ENCODE results near the gene SNX12.
"Not testable (repeated sequence)": the region's sequence is repeated elsewhere in the genome, so short reads cannot be mapped to it uniquely, and the experiment has no call there.

Gene SNX12

DNA sequence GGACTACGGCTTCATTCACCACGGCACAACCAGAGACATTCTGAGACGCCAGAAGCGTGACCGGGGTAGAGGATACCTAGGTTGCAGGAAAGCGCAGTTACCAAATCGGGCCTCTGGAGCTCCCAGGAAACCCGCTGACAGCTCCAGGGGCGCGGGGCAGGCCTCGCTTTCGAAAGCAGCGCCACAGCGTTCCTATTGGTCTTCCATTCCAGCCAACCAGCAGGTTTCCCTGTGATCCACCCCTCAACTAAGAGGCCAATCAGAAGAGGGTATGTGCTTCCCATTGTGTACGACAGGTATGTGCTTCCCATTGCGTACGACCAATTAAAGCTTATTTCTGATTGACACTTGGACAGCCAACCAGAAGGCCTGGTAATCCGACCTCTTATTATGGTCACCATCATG, 14.9 kb downstream of the SNX12 start:
- no peaks in the 10 kb centered on the region for H3K36me3 ChIP-seq (ENCODE audit: insufficient read depth, low read length)
- no peak overlapping the region for H2AFZ ChIP-seq (ENCODE audit: low read length, unreplicated experiment)
- H3K27ac ChIP-seq (ENCODE audit: low read depth, low read length): no peak overlapping the region
- H3K79me2 ChIP-seq (ENCODE audit: control insufficient read depth, insufficient read depth, low read length, unreplicated experiment): no peaks in the 10 kb centered on the region
- H3K4me1 ChIP-seq (ENCODE audit: control insufficient read depth, insufficient read depth, low read length, unreplicated experiment): peaks cover 14% of the 10 kb centered on the region
- no peaks in the 10 kb centered on the region for H3K27me3 ChIP-seq (ENCODE audit: insufficient read depth, low read length)
- no peak overlapping the region for H3K4me3 ChIP-seq (ENCODE audit: low read depth, low read length)

DNA sequence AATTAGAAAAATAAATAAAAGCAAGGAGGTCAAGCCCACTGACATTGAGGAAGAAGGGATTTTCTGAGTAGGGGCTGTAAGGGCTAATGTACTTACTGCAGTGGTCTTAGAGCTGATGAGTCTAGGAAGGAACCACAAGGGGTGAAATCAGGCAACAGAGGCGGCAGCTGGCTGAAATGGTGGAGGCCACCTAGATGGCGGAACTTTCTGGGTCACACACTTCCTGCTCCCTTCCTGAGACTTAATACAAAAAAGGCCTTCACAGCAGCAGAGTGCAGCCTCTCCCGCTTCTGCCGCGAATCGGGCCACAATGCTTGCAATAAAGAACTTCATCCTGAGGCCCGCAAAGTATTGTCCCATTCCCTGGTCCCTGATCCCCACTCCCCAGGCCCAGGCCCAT, 15.4 kb downstream of the SNX12 start:
- H3K36me3 ChIP-seq (ENCODE audit: insufficient read depth, low read length): no peaks in the 10 kb centered on the region
- no peak overlapping the region for H3K4me3 ChIP-seq (ENCODE audit: low read depth, low read length)
- peaks cover 14% of the 10 kb centered on the region for H3K4me1 ChIP-seq (ENCODE audit: control insufficient read depth, insufficient read depth, low read length, unreplicated experiment)
- no peak overlapping the region for H3K27ac ChIP-seq (ENCODE audit: low read depth, low read length)
- H3K27me3 ChIP-seq (ENCODE audit: insufficient read depth, low read length): no peaks in the 10 kb centered on the region
- no peak overlapping the region for H2AFZ ChIP-seq (ENCODE audit: low read length, unreplicated experiment)
- no peaks in the 10 kb centered on the region for H3K79me2 ChIP-seq (ENCODE audit: control insufficient read depth, insufficient read depth, low read length, unreplicated experiment)

DNA sequence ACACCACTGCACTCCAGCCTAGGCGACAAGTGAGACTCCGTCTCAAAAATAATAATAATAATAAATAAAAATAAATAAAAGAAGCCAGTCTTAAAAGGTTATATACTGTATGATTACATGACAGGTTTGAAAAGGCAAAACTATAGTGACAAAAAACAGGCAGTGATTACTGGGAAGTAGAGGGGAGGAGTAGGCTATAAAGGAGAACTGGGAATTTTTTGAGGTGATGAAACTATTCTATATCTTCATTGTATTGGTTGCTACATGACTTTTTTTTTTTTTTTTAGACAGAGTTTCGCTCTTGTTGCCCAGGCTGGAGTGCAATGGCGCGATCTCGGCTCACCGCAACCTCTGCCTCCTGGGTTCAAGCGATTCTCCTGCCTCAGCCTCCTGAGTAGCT, 20.2 kb downstream of the SNX12 start:
- H3K27me3 ChIP-seq (ENCODE audit: insufficient read depth, low read length); H3K4me1 ChIP-seq (ENCODE audit: control insufficient read depth, insufficient read depth, low read length, unreplicated experiment); H3K4me3 ChIP-seq (ENCODE audit: low read depth, low read length); H3K36me3 ChIP-seq (ENCODE audit: insufficient read depth, low read length); H2AFZ ChIP-seq (ENCODE audit: low read length, unreplicated experiment); H3K79me2 ChIP-seq (ENCODE audit: control insufficient read depth, insufficient read depth, low read length, unreplicated experiment); H3K27ac ChIP-seq (ENCODE audit: low read depth, low read length): not testable (repeated sequence)

DNA sequence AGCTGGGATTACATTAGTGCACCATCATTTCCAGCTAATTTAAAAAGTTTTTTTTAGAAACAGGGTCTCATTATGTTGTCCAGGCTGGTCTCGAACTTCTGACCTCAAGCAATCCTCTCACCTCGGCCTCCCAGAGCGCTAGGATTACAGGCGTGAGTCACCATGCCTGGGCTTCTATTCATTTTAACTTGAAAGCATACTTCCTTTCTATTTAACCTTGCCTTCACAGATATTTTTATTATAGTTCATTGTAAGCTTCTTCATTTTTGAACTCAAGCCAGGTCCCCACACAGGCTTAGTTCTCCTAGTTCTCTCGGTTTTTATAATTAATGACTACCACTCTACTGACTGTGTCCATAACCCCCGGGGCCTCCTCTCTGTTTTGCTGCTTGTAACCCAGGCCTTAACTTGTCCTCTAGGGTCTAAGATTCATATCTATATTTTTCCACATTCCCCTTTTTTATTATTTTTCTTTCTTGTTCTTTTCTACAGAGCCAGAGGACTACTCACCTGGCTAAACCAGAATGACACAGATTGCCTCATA, 50.7 kb downstream of the SNX12 start:
- Histone ChIP-seq H2AFZ (ENCODE audit: low read length, unreplicated experiment) (no peak overlapping the region), H3K36me3 (ENCODE audit: insufficient read depth, low read length) (no peaks in the 10 kb centered on the region), H3K27ac (ENCODE audit: low read depth, low read length) (no peak overlapping the region), H3K4me1 (ENCODE audit: control insufficient read depth, insufficient read depth, low read length, unreplicated experiment) (no peaks in the 10 kb centered on the region), H3K79me2 (ENCODE audit: control insufficient read depth, insufficient read depth, low read length, unreplicated experiment) (no peaks in the 10 kb centered on the region), H3K4me3 (ENCODE audit: low read depth, low read length) (no peak overlapping the region), H3K27me3 (ENCODE audit: insufficient read depth, low read length) (no peaks in the 10 kb centered on the region)
